ENCODE measurements around the gene TNS3.

- TF ChIP-seq CTCF (conservative IDR thresholded peaks at IDR 0.05 in 1 of 2, IDR thresholded peaks at IDR 0.05 in 1 of 2; ENCODE audit: extremely low read depth in 1 of 2, insufficient read depth in 1 of 2, low read depth in 1 of 2, low read length in 2 of 2) (no peak), EZH2 (IDR thresholded peaks at IDR 0.05; ENCODE audit: borderline replicate concordance, low read length) (no peak)
These were observed 35.0 kb downstream of the TNS3 start for GRCh38 chr7:47546733-47547494.
